Activated T-helper 1 cell treated with anti-CD3 and anti-CD28 coated beads, Interleukin-12 subunit alpha, Interleukin-12 subunit beta, Interleukin-2, Interleukin-4 antibody, amounts not matched to agents 30 ng/mL and 10 ng/mL and 1 ng/mL, durations not matched to agents 14 hours and 24 hours and 36 hours (primary cell): ENCODE data around the gene INO80E. TPM values are rescaled to one million over a fixed set of nuclear protein-coding genes. Genes with fewer than 3 reads are reported as not detected.
"Not testable (repeated sequence)": the region's sequence is repeated elsewhere in the genome, so short reads cannot be mapped to it uniquely, and the experiment has no call there.

Source experiments
- DNase-seq: peaks from one replicate; pipeline ENCODE4 v3.0.0; 2021; ENCODE audit warnings: low spot score
- H3K27ac Mint-ChIP-seq: one replicate; pipeline ENCODE4 v1.8.0; 2021; ENCODE audit warnings: mild to moderate bottlenecking, mixed read lengths
- H3K27me3 Mint-ChIP-seq: one replicate; pipeline ENCODE4 v1.8.0; 2022; ENCODE audit warnings: mild to moderate bottlenecking, moderate library complexity, mixed read lengths; ENCODE audit not compliant: insufficient read depth
- H3K36me3 Mint-ChIP-seq: one replicate; pipeline ENCODE4 v1.8.0; 2021; ENCODE audit warnings: low read depth, mixed read lengths
- H3K4me1 Mint-ChIP-seq: one replicate; pipeline ENCODE4 v1.8.0; 2021; ENCODE audit warnings: low read depth, mixed read lengths
- H3K4me3 Mint-ChIP-seq: one replicate; pipeline ENCODE4 v1.8.0; 2021; ENCODE audit warnings: mild to moderate bottlenecking, moderate library complexity, mixed read lengths
- H3K9me3 Mint-ChIP-seq: one replicate; pipeline ENCODE4 v1.8.0; 2021; ENCODE audit warnings: mixed read lengths
- intact Hi-C: fragments of 100-400 bp; cut with micrococcal nuclease; formaldehyde crosslinking; loops from one replicate; pipeline ENCODE4 v1.15.1; 2024
- total RNA-seq: library from RNA; stranded (reverse); gene quantifications from 2 replicates; pipeline ENCODE4 v1.2.3, GENCODE V29; 2022

The INO80E gene
- total RNA-seq, 1 donor from 2014 or later: 137 TPM

GRCh38 chr16:30025574-30025973 lies 29.5 kb downstream of the INO80E start:
- Mint-ChIP-seq H3K27me3 (peaks cover 36% of the 10 kb centered on the region), H3K4me3 (no peak overlapping the region), H3K36me3 (no peaks in the 10 kb centered on the region), H3K4me1 (peaks cover 10% of the 10 kb centered on the region), H3K9me3 (no peaks in the 10 kb centered on the region), H3K27ac (no peak overlapping the region)
- DNase-seq: no peak
- intact Hi-C loops: no loop called here

GRCh38 chr16:30026449-30026848 lies 30.4 kb downstream of the INO80E start:
- no peak for DNase-seq
- Mint-ChIP-seq H3K9me3 (no peaks in the 10 kb centered on the region), H3K36me3 (no peaks in the 10 kb centered on the region), H3K4me1 (peaks cover under 1% of the 10 kb centered on the region), H3K27me3 (peaks cover 32% of the 10 kb centered on the region), H3K27ac (no peak overlapping the region), H3K4me3 (no peak overlapping the region)
- intact Hi-C loops: no loop called here

GRCh38 chr16:30027588-30028437 lies 31.8 kb downstream of the INO80E start:
- no peaks in the 10 kb centered on the region for H3K9me3 Mint-ChIP-seq
- no peak overlapping the region for H3K27ac Mint-ChIP-seq
- peaks cover 7% of the 10 kb centered on the region for H3K4me1 Mint-ChIP-seq
- H3K36me3 Mint-ChIP-seq: no peaks in the 10 kb centered on the region
- no peak for DNase-seq
- H3K4me3 Mint-ChIP-seq: no peak overlapping the region
- peaks cover 39% of the 10 kb centered on the region for H3K27me3 Mint-ChIP-seq
- intact Hi-C loops: no loop called here

- Mint-ChIP-seq H3K27me3 (peaks cover 39% of the 10 kb centered on the region), H3K36me3 (no peaks in the 10 kb centered on the region), H3K4me1 (peaks cover 7% of the 10 kb centered on the region), H3K27ac (no peak overlapping the region), H3K4me3 (no peak overlapping the region), H3K9me3 (no peaks in the 10 kb centered on the region)
- intact Hi-C loops: no loop called here
- DNase-seq: no peak
Observed at GRCh38 chr16:30028438-30029076, 32.5 kb downstream of the INO80E start.

GRCh38 chr16:30030011-30030685 lies 34.1 kb downstream of the INO80E start:
- H3K4me3 Mint-ChIP-seq: no peak overlapping the region
- H3K27me3 Mint-ChIP-seq: peaks cover 45% of the 10 kb centered on the region
- no peaks in the 10 kb centered on the region for H3K9me3 Mint-ChIP-seq
- DNase-seq: no peak
- no peaks in the 10 kb centered on the region for H3K36me3 Mint-ChIP-seq
- H3K4me1 Mint-ChIP-seq: peaks cover 9% of the 10 kb centered on the region
- intact Hi-C loops: no loop called here
- H3K27ac Mint-ChIP-seq: peak overlapping the region; percentile 38

- Mint-ChIP-seq H3K4me1 (peaks cover 16% of the 10 kb centered on the region), H3K9me3 (no peaks in the 10 kb centered on the region), H3K27me3 (peaks cover 50% of the 10 kb centered on the region), H3K36me3 (no peaks in the 10 kb centered on the region), H3K27ac (peak within 1 kb of the TSS; percentile 38), H3K4me3 (no peak within 1 kb of the TSS)
- DNase-seq: no peak
- intact Hi-C loops: no loop called here
Observed at GRCh38 chr16:30030841-30031413, 34.9 kb downstream of the INO80E start, which contains the start of gene TLCD3B. TLCD3B (minus strand) TSS chr16:30031271; CDS start chr16:30030527, 744 bp downstream.

GRCh38 chr16:30031477-30031918 lies 35.5 kb downstream of the INO80E start:
- H3K4me1 Mint-ChIP-seq: peaks cover 16% of the 10 kb centered on the region
- H3K9me3 Mint-ChIP-seq: no peaks in the 10 kb centered on the region
- DNase-seq: no peak
- intact Hi-C loops: no loop called here
- no peak overlapping the region for H3K27ac Mint-ChIP-seq
- peaks cover 51% of the 10 kb centered on the region for H3K27me3 Mint-ChIP-seq
- no peaks in the 10 kb centered on the region for H3K36me3 Mint-ChIP-seq
- no peak overlapping the region for H3K4me3 Mint-ChIP-seq

- no peaks in the 10 kb centered on the region for H3K9me3 Mint-ChIP-seq
- intact Hi-C loops: loop anchor here (1.0 kb wide), 1 partner anchor 340 kb away; no protein-coding TSS in a partner anchor
- H3K4me3 Mint-ChIP-seq: no peak overlapping the region
- H3K27ac Mint-ChIP-seq: no peak overlapping the region
- H3K27me3 Mint-ChIP-seq: peaks cover 48% of the 10 kb centered on the region
- peak; percentile 61 for DNase-seq
- no peaks in the 10 kb centered on the region for H3K36me3 Mint-ChIP-seq
- H3K4me1 Mint-ChIP-seq: peaks cover 16% of the 10 kb centered on the region
Observed at GRCh38 chr16:30032083-30032819, 36.2 kb downstream of the INO80E start.

- Mint-ChIP-seq H3K27me3 (peaks cover 41% of the 10 kb centered on the region), H3K4me3 (no peak overlapping the region), H3K9me3 (no peaks in the 10 kb centered on the region), H3K27ac (no peak overlapping the region), H3K4me1 (peaks cover 16% of the 10 kb centered on the region), H3K36me3 (no peaks in the 10 kb centered on the region)
- intact Hi-C loops: no loop called here
- DNase-seq: no peak
Observed at GRCh38 chr16:30033270-30033669, 37.2 kb downstream of the INO80E start.

GRCh38 chr16:30040221-30040620 lies 44.2 kb downstream of the INO80E start:
- intact Hi-C loops: no loop called here
- Mint-ChIP-seq H3K27me3 (peaks cover 37% of the 10 kb centered on the region), H3K27ac (no peak overlapping the region), H3K4me3 (no peak overlapping the region), H3K36me3 (peaks cover 2% of the 10 kb centered on the region), H3K9me3 (no peaks in the 10 kb centered on the region), H3K4me1 (peaks cover 6% of the 10 kb centered on the region)
- DNase-seq: no peak

- H3K9me3 Mint-ChIP-seq, H3K4me3 Mint-ChIP-seq, intact Hi-C loops, H3K36me3 Mint-ChIP-seq, H3K4me1 Mint-ChIP-seq, DNase-seq, H3K27ac Mint-ChIP-seq: not testable (repeated sequence)
- H3K27me3 Mint-ChIP-seq: peaks cover 33% of the 10 kb centered on the region
Observed at GRCh38 chr16:30040690-30041089, 44.6 kb downstream of the INO80E start.

- peaks cover 29% of the 10 kb centered on the region for H3K27me3 Mint-ChIP-seq
- H3K36me3 Mint-ChIP-seq: peaks cover 2% of the 10 kb centered on the region
- H3K4me1 Mint-ChIP-seq: no peaks in the 10 kb centered on the region
- intact Hi-C loops: no loop called here
- H3K27ac Mint-ChIP-seq: no peak overlapping the region
- no peak for DNase-seq
- no peak overlapping the region for H3K4me3 Mint-ChIP-seq
- no peaks in the 10 kb centered on the region for H3K9me3 Mint-ChIP-seq
Observed at GRCh38 chr16:30041841-30042240, 45.8 kb downstream of the INO80E start.
